AG09319 (cell line): ENCODE data around the gene FBLN7.

Experiments used
- DNase-seq: peaks from one replicate; pipeline ENCODE4 v3.0.0-alpha.2; 2010; ENCODE audit warnings: low read depth; ENCODE audit errors: extremely low read depth
- CTCF ChIP-seq: IDR thresholded peaks from 2 replicates; pipeline ENCODE4 v1.5.1; 2011; ENCODE audit warnings: low read depth, mild to moderate bottlenecking, inconsistent platforms, low read length, moderate library complexity

FBLN7 gene

GRCh38 chr2:112187805-112188596 is 49.8 kb downstream of the FBLN7 start:
- DNase-seq = no peak
- no peak for TF ChIP-seq CTCF

- TF ChIP-seq CTCF = no peak
- DNase-seq = no peak
These were observed 50.9 kb downstream of the FBLN7 start for GRCh38 chr2:112189001-112189556.

DNA sequence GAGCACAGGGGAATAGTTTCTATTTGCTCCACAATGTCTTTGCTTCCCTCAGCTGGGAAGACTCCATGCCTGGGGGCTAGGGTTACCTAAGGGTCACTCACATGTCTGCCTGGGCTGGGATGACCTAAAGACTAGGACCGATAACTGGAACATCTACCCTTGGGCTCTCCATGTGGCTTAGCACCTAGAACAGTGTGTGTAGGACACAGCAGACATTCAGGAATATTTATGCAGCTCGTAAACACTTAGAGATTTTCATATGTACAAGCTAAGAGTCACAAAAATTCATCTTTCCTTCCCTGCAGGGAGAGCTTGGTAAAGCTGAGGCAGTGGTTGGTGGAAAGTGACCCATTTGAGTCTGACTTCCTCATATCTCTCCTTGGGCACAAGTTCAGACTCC is 55.8 kb downstream of the FBLN7 start:
- TF ChIP-seq CTCF = no peak
- no peak for DNase-seq

DNA sequence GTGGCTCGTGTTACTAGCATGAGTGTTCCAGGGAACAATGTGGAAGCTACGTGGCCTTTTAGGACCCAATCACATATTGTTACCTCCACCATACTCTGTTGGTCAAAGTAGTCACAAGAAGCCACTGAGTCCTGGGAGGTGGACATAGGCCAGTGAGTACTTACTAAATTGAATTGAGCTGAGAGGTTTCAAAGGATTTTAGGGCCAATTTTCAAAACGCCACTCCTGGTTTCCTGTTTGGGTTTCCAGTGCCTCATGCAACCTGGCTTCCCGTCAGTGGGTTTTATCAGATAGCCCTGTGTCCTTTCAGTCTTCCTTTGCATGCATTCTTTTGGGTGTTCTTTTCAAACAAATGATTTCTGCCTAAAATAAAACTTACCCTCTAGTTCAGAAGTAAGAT is 56.3 kb downstream of the FBLN7 start:
- DNase-seq = no peak
- TF ChIP-seq CTCF = no peak

GRCh38 chr2:112195167-112195766 is 57.1 kb downstream of the FBLN7 start:
- TF ChIP-seq CTCF = no peak

GRCh38 chr2:112195950-112196349 is 57.8 kb downstream of the FBLN7 start:
- no peak for DNase-seq
- TF ChIP-seq CTCF = no peak

More at GRCh38 chr2:112195167-112195766, 57.1 kb downstream of the FBLN7 start:
- DNase-seq = no peak

DNA sequence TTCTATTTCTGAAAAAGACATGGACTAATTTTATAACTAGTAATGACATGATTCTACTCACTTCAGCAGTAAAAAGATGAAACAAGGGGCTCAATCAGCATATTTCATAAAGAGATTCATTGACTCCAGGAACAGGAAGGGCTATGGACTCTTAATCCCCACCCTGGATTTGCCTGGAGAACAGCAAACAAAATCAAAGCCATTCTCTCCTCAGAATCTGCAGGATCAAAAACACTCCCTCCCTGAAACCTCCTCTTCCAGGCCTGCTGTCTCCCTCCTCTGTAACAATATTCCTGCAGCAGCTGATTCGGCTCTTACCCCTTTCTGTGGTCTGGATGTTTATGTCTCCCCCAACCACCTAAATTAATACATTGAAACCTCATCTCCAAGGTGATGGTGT is 59.7 kb downstream of the FBLN7 start:
- no peak for TF ChIP-seq CTCF
- no peak for DNase-seq
